Measurements from ENCODE around the gene JOSD2. TPM values are rescaled to one million over a fixed set of nuclear protein-coding genes. Genes with fewer than 3 reads are reported as not detected.

Gene JOSD2
- polyA plus RNA-seq, 1 experiment: 19.6 TPM

GRCh38 chr19:50546527-50547221 lies 35.7 kb upstream of the JOSD2 start:
- ChIA-PET CTCF (interaction anchor here (1.1 kb wide), 1 partner anchor 9 kb away, joined by 3 read pairs; no protein-coding TSS in a partner anchor), POLR2A (no interaction called here)
- TF ChIP-seq, protein P1, sequence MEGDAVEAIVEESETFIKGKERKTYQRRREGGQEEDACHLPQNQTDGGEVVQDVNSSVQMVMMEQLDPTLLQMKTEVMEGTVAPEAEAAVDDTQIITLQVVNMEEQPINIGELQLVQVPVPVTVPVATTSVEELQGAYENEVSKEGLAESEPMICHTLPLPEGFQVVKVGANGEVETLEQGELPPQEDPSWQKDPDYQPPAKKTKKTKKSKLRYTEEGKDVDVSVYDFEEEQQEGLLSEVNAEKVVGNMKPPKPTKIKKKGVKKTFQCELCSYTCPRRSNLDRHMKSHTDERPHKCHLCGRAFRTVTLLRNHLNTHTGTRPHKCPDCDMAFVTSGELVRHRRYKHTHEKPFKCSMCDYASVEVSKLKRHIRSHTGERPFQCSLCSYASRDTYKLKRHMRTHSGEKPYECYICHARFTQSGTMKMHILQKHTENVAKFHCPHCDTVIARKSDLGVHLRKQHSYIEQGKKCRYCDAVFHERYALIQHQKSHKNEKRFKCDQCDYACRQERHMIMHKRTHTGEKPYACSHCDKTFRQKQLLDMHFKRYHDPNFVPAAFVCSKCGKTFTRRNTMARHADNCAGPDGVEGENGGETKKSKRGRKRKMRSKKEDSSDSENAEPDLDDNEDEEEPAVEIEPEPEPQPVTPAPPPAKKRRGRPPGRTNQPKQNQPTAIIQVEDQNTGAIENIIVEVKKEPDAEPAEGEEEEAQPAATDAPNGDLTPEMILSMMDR (IDR thresholded peaks at IDR 0.05; ENCODE audit: low read depth, low read length): no peak
- Histone ChIP-seq H3K4me3 (ENCODE audit: low read depth, low read length) (no peak overlapping the region), H3K27me3 (ENCODE audit: control insufficient read depth, insufficient read depth, low read length) (peaks cover 8% of the 10 kb centered on the region), H3K27ac (ENCODE audit: low read depth, low read length) (no peak overlapping the region), H3K9me3 (ENCODE audit: control insufficient read depth, insufficient read depth, low read length) (no peaks in the 10 kb centered on the region; the same call in 1 of the 2 replicates)
- DNase-seq (ENCODE audit: low read depth, low spot score): no peak

DNA sequence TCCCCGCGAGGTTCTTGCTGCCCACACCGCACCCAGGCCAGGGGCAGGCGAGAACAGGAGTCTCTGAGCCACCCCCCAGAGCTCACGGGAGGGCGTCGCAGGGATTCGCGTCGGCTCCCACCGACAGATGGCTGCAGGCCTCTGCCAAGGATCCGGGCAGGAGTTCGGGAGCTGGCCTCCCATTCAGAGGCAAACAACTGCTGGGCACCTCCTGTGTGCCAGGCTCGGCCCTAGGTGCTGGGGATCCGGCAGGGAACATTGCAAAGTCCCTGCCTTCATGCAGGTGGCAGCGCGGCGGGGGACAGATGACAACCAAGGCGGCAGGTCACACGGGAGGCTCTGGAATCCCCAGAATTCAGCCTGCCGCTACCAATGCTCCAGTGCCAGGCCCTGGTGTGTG lies 32.0 kb upstream of the JOSD2 start:
- no peaks in the 10 kb centered on the region for H3K27me3 ChIP-seq (ENCODE audit: control insufficient read depth, insufficient read depth, low read length)
- POLR2A ChIA-PET: no interaction called here
- TF ChIP-seq, protein P1 (IDR thresholded peaks at IDR 0.05; ENCODE audit: low read depth, low read length): no peak
- CTCF ChIA-PET: no interaction called here
- no peak for DNase-seq (ENCODE audit: low read depth, low spot score)
- no peak overlapping the region for H3K27ac ChIP-seq (ENCODE audit: low read depth, low read length)
- H3K9me3 ChIP-seq (ENCODE audit: control insufficient read depth, insufficient read depth, low read length): no peaks in the 10 kb centered on the region; the same call in 1 of the 2 replicates
- no peak overlapping the region for H3K4me3 ChIP-seq (ENCODE audit: low read depth, low read length)

DNA sequence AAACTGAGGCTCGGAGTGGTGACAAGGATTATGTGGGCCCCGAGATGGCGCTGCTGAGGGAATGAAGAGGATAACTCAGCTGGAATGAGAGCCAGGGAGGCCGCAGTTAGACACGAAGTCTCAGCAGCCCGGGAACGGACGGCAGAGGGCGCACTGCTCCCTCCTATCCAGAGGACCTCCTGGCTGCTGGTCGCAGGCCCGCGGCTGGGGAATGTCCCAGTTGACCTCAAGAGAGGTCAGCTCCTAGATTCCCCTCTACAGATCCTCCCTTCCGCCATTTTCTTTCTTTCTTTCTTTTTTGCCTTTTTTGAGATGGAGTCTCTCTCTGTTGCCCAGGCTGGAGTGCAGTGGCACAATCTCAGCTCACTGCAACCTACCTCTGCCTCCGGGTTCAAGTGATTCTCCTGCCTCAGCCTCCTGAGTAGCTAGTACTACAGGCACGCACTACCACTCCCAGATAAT lies 26.8 kb upstream of the JOSD2 start:
- peak; percentile 33 for DNase-seq (ENCODE audit: low read depth, low spot score)
- TF ChIP-seq, protein P1 (IDR thresholded peaks at IDR 0.05; ENCODE audit: low read depth, low read length): peak; percentile 79
- Histone ChIP-seq H3K9me3 (ENCODE audit: control insufficient read depth, insufficient read depth, low read length) (no peaks in the 10 kb centered on the region; the same call in 1 of the 2 replicates), H3K4me3 (ENCODE audit: low read depth, low read length) (no peak overlapping the region), H3K27ac (ENCODE audit: low read depth, low read length) (no peak overlapping the region), H3K27me3 (ENCODE audit: control insufficient read depth, insufficient read depth, low read length) (no peaks in the 10 kb centered on the region)
- ChIA-PET CTCF (interaction anchor here (0.7 to 8.7 kb wide), 19 partner anchors 9 to 384 kb away, joined by 3 to 71 read pairs (median 5); no protein-coding TSS in a partner anchor), POLR2A (no interaction called here)

GRCh38 chr19:50537306-50537685 lies 26.3 kb upstream of the JOSD2 start:
- POLR2A ChIA-PET: no interaction called here
- TF ChIP-seq, protein P1 (IDR thresholded peaks at IDR 0.05; ENCODE audit: low read depth, low read length): no peak

DNA sequence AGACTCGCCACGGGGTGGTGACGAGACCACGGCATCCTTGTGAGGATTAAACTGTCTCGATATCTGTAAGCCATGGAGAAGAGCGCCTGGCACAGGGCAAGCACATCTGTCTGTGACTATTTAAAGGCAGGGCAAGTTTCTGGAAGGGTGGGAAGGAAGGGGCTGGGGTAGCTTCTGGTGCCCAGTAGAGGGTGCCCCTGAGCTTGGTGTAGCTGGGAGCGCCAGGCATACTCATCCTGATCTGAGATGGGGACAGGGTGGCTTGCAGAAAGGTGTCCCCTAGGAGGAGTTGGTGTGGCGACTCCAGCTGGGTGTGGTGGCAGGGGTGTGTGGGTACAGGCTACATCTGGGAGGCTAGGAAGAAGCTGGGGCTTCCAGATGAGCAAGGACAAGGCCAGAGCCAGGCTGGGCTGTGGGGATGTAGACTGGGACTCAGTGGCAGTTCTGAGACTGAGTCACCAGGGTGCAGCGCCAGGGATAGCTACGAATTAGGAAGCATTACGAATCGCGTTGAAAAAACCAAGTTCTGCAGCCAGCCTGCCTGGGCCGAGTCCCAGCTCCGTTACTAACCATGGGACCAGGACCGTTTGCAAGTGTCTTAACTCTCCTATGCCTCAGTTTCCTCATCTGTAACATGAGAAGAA lies 25.8 kb upstream of the JOSD2 start:
- Histone ChIP-seq H3K4me3 (ENCODE audit: low read depth, low read length) (no peak overlapping the region), H3K27ac (ENCODE audit: low read depth, low read length) (no peak overlapping the region), H3K9me3 (ENCODE audit: control insufficient read depth, insufficient read depth, low read length) (peaks cover 7% of the 10 kb centered on the region), H3K27me3 (ENCODE audit: control insufficient read depth, insufficient read depth, low read length) (no peaks in the 10 kb centered on the region)
- DNase-seq (ENCODE audit: low read depth, low spot score): no peak
- TF ChIP-seq, protein P1 (IDR thresholded peaks at IDR 0.05; ENCODE audit: low read depth, low read length): no peak
- ChIA-PET POLR2A (no interaction called here), CTCF (interaction anchor here (1.0 to 8.7 kb wide), 5 partner anchors 19 to 385 kb away, joined by 3 to 71 read pairs (median 3); no protein-coding TSS in a partner anchor)

More at GRCh38 chr19:50537306-50537685, 26.3 kb upstream of the JOSD2 start:
- Histone ChIP-seq H3K9me3 (ENCODE audit: control insufficient read depth, insufficient read depth, low read length) (peaks cover 5% of the 10 kb centered on the region), H3K27me3 (ENCODE audit: control insufficient read depth, insufficient read depth, low read length) (no peaks in the 10 kb centered on the region), H3K27ac (ENCODE audit: low read depth, low read length) (no peak overlapping the region), H3K4me3 (ENCODE audit: low read depth, low read length) (no peak overlapping the region)
- CTCF ChIA-PET: interaction anchor here (0.9 to 8.7 kb wide), 9 partner anchors 13 to 385 kb away, joined by 3 to 71 read pairs (median 5); no protein-coding TSS in a partner anchor
- DNase-seq (ENCODE audit: low read depth, low spot score): no peak
